Osteocyte (in vitro differentiated cells): ENCODE measurements around the gene MBL2. TPM values are rescaled to one million over a fixed set of nuclear protein-coding genes. Genes with fewer than 3 reads are reported as not detected.

Experiments used
- DNase-seq: peaks from one replicate; pipeline ENCODE4 v3.0.0; 2021; ENCODE audit warnings: mixed read lengths; ENCODE audit not compliant: unreplicated experiment; ENCODE audit errors: extremely low spot score
- H3K27ac Mint-ChIP-seq: one replicate; pipeline ENCODE4 v1.8.0; 2021; ENCODE audit warnings: mild to moderate bottlenecking, mixed read lengths; ENCODE audit not compliant: unreplicated experiment
- H3K27me3 Mint-ChIP-seq: one replicate; pipeline ENCODE4 v1.8.0; 2021; ENCODE audit warnings: mixed read lengths; ENCODE audit not compliant: unreplicated experiment
- H3K36me3 Mint-ChIP-seq: one replicate; pipeline ENCODE4 v1.8.0; 2021; ENCODE audit warnings: mixed read lengths; ENCODE audit not compliant: unreplicated experiment
- H3K4me1 Mint-ChIP-seq: one replicate; pipeline ENCODE4 v1.8.0; 2021; ENCODE audit warnings: mixed read lengths; ENCODE audit not compliant: unreplicated experiment
- H3K4me3 Mint-ChIP-seq: one replicate; pipeline ENCODE4 v1.8.0; 2021; ENCODE audit warnings: mild to moderate bottlenecking, moderate library complexity, mixed read lengths; ENCODE audit not compliant: unreplicated experiment
- H3K9me3 Mint-ChIP-seq: one replicate; pipeline ENCODE4 v1.8.0; 2021; ENCODE audit warnings: mixed read lengths; ENCODE audit not compliant: unreplicated experiment
- total RNA-seq: library from RNA; stranded (reverse); gene quantifications from 2 replicates; pipeline ENCODE4 v1.2.1, GENCODE V29; 2021
- TF ChIP-seq, protein P1 (sequence below): fragments of 200-600 bp; sonication (generic); IDR thresholded peaks from 2 replicates; pipeline ENCODE4 v1.5.0; 2021; ENCODE audit warnings: antibody characterized with exemption, mild to moderate bottlenecking, moderate library complexity

MBL2 gene
- total RNA-seq, 1 donor from 2014 or later: not detected

DNA sequence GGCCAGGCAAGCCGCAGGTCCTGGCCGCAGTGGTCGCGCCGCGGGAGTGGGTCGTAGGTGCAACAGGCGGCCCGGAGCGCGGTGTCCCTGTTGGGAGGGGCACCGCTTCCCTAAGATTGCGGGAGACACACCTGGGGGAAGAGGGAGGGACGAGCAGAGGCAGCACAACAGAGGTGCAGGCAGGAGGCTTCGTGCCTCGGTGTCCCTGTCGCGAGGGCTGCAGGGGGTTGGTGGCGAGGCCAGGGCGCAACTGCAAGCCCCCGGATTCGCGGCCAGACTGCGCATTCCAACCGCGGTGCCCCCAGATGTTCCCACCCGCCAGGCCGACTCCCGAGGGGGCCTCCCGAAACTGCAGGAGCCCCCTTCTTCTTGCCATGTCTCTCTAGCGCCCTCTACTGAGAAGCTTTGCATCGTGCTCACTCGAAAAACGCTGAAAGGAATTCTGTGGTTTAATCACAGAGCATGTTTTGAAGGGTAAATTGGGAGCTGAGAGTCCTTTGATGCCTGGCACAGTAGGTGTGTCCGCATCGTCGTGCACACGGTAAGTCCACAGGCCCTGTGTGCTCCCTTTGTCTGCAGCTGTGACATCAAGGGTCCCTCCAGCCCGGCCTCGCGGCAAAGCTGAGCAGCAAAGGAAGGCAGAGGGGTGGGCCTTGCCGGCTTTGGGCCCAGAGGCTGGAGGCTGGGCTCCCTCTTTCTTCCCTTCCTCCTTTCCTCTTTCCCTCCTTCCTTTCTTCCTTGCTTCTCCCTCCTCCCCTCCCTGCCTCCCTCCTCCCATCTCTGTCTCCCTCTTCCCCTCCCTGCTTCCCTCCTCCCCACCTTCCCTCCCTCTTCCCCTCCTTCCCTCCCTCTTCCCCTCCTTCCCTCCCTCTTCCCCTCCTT, 6.2 kb upstream of the MBL2 start:
- H3K4me3 Mint-ChIP-seq: no peak overlapping the region
- TF ChIP-seq, protein P1, sequence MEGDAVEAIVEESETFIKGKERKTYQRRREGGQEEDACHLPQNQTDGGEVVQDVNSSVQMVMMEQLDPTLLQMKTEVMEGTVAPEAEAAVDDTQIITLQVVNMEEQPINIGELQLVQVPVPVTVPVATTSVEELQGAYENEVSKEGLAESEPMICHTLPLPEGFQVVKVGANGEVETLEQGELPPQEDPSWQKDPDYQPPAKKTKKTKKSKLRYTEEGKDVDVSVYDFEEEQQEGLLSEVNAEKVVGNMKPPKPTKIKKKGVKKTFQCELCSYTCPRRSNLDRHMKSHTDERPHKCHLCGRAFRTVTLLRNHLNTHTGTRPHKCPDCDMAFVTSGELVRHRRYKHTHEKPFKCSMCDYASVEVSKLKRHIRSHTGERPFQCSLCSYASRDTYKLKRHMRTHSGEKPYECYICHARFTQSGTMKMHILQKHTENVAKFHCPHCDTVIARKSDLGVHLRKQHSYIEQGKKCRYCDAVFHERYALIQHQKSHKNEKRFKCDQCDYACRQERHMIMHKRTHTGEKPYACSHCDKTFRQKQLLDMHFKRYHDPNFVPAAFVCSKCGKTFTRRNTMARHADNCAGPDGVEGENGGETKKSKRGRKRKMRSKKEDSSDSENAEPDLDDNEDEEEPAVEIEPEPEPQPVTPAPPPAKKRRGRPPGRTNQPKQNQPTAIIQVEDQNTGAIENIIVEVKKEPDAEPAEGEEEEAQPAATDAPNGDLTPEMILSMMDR: peak; percentile 42

DNA sequence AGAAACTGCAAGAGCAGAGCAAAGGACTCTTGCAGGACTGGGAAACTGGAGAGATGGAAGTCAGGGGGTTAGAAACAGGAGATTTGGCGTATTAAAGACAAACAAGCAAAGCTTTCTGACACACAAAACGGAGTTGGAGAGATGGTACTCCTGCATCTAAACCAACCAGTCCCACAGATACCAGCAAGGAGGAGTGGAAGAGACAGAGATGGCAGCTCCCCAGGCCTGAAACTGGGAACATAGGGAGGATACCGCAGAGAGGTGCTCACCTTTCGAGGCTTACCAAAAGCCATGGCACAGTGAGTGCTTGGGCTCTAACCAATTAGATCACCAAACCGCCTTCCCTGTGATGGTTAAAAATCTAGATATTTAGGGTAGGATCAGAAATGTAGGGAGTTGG, 4.8 kb upstream of the MBL2 start:
- Mint-ChIP-seq H3K27ac (no peak overlapping the region), H3K36me3 (no peaks in the 10 kb centered on the region), H3K4me3 (no peak overlapping the region), H3K4me1 (no peaks in the 10 kb centered on the region), H3K9me3 (no peaks in the 10 kb centered on the region), H3K27me3 (no peaks in the 10 kb centered on the region)
- TF ChIP-seq, protein P1: no peak
- DNase-seq: no peak

More for the DNA sequence above, 6.2 kb upstream of the MBL2 start:
- no peaks in the 10 kb centered on the region for H3K4me1 Mint-ChIP-seq
- no peak overlapping the region for H3K27ac Mint-ChIP-seq
- H3K9me3 Mint-ChIP-seq: no peaks in the 10 kb centered on the region
- H3K27me3 Mint-ChIP-seq: no peaks in the 10 kb centered on the region
- H3K36me3 Mint-ChIP-seq: no peaks in the 10 kb centered on the region
- DNase-seq: peak; percentile 81

DNA sequence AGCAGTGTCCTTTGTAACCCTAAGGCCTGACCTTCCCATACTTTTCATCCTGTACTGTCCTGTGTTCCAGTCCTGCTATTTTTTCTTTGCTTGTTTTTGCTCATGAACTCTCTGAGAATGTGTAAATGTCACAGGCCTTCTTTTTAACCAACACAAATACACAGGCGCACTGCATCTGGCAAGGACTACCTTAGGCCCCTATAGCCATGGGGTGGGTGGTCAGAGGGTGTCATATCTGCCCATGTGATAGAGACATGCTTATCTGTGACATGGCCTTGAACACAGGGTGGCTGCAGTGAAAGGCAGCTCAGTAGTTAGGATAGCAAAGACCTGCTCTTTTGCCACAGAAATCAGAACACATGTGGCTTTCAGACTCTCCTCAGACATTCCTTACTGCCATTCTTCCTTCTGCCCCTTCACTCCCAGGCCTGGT, 3.9 kb upstream of the MBL2 start:
- Mint-ChIP-seq H3K36me3 (no peaks in the 10 kb centered on the region), H3K4me1 (no peaks in the 10 kb centered on the region), H3K4me3 (no peak overlapping the region), H3K27me3 (no peaks in the 10 kb centered on the region), H3K27ac (no peak overlapping the region), H3K9me3 (no peaks in the 10 kb centered on the region)
- TF ChIP-seq, protein P1: no peak
- no peak for DNase-seq

DNA sequence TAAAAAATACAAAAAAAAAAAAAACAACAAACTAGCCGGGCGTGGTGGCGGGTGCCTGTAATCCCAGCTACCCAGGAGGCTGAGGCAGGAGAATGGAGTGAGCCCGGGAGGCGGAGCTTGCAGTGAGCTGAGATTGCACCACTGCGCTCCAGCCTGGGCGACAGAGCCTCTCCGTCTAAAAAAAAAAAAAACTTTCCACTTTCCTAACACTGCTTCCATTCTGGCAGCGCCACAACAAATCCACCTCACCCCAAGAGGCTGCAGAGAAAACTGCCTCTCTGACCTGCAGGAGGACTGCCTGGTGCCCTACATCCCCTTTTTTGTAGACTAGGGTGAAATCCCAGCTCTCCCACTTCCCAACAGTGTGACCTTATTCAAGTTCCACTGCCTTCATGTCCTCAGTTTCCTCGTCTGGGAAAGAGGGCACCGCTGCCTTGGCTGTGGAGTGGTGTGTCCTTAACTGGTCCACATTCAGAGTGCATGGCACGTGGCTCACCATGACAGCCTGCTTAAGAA, 2.6 kb upstream of the MBL2 start:
- TF ChIP-seq, protein P1: no peak
- Mint-ChIP-seq H3K27ac (no peak overlapping the region), H3K9me3 (no peaks in the 10 kb centered on the region), H3K36me3 (no peaks in the 10 kb centered on the region), H3K4me1 (no peaks in the 10 kb centered on the region), H3K27me3 (no peaks in the 10 kb centered on the region), H3K4me3 (no peak overlapping the region)
- peak; percentile 73 for DNase-seq

DNA sequence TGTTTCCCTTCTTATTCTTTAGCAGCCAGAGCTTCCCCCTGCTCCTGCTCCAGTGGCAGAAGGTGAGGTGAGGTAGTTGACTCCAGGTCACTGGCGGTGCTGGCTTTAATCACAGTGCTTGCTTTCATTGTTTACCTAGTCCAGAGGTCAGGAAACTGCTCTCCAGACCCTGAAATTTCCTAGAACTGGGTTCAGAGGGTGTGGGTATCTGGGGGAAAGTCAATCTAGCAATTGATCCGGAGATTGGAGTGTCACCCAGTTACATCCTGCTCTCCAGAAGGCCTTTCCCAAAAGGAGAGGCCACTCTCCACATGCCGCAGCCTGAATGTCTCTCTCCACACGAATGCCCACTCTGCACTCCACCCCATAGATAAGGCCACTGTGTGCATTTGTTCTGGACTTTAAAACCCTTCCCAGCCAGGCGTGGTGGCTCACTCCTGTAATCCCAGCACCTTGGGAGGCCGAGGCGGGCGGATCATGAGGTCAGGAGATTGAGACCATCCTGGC, 2.1 kb upstream of the MBL2 start:
- TF ChIP-seq, protein P1: no peak
- DNase-seq: peak; percentile 44
- H3K27me3 Mint-ChIP-seq: no peaks in the 10 kb centered on the region

More for the DNA sequence above, 2.1 kb upstream of the MBL2 start:
- Mint-ChIP-seq H3K4me3 (no peak overlapping the region), H3K4me1 (no peaks in the 10 kb centered on the region), H3K36me3 (no peaks in the 10 kb centered on the region), H3K9me3 (no peaks in the 10 kb centered on the region), H3K27ac (no peak overlapping the region)
